GM19099 (cell line): ENCODE data around the gene LINGO1.

Experiments used
- POLR2A ChIP-seq: IDR thresholded peaks from 3 replicates; pipeline ENCODE4 v1.6.1; 2011; ENCODE audit warnings: low read depth; ENCODE audit not compliant: insufficient read length; ENCODE audit errors: extremely low read depth

Gene LINGO1

GRCh38 chr15:77567202-77567601, 65.5 kb downstream of the LINGO1 start:
- TF ChIP-seq POLR2A, result no peak

- no peak for TF ChIP-seq POLR2A
Measured at GRCh38 chr15:77566092-77566491, 66.6 kb downstream of the LINGO1 start.

GRCh38 chr15:77565378-77565915, 67.3 kb downstream of the LINGO1 start:
- TF ChIP-seq POLR2A, result no peak

- TF ChIP-seq POLR2A, result no peak
Measured at GRCh38 chr15:77564938-77565337, 67.8 kb downstream of the LINGO1 start.

GRCh38 chr15:77564341-77564740, 68.4 kb downstream of the LINGO1 start:
- no peak for TF ChIP-seq POLR2A

GRCh38 chr15:77563623-77564156, 69.0 kb downstream of the LINGO1 start:
- TF ChIP-seq POLR2A, result no peak
